NCI-H1105 treated with DMSO at 0.1 percent for 48 hours (cell line): ENCODE results near the gene OR2A7.
"Not testable (repeated sequence)": the region's sequence is repeated elsewhere in the genome, so short reads cannot be mapped to it uniquely, and the experiment has no call there.

ENCODE experiments used
- DNase-seq: peaks from one replicate; lab custom pipeline; 2025; lab: John Stamatoyannopoulos, UW

The OR2A7 gene

GRCh38 chr7:144264692-144265091 lies at the start of gene OR2A7:
TSS of gene OR2A7 (minus strand) at chr7:144264792. CDS start at chr7:144259628, 5,164 bp downstream.
- DNase-seq = not testable (repeated sequence)

GRCh38 chr7:144311872-144312469 lies 47.4 kb upstream of the OR2A7 start, which contains the start of gene OR2A1:
TSS of gene OR2A1 (plus strand) at chr7:144312419. CDS start at chr7:144318125, 5,706 bp downstream.
- DNase-seq = not testable (repeated sequence)

GRCh38 chr7:144311218-144311617 lies 46.6 kb upstream of the OR2A7 start:
- not testable (repeated sequence) for DNase-seq

- not testable (repeated sequence) for DNase-seq
Measured at GRCh38 chr7:144309702-144310101, 45.1 kb upstream of the OR2A7 start.

- DNase-seq = not testable (repeated sequence)
Measured at GRCh38 chr7:144305156-144305555, 40.6 kb upstream of the OR2A7 start.

- not testable (repeated sequence) for DNase-seq
Measured at GRCh38 chr7:144303607-144304006, 39.0 kb upstream of the OR2A7 start.

GRCh38 chr7:144302578-144303303 lies 38.1 kb upstream of the OR2A7 start:
- DNase-seq = not testable (repeated sequence)

- DNase-seq = not testable (repeated sequence)
Measured at GRCh38 chr7:144293794-144294499, 29.4 kb upstream of the OR2A7 start.

GRCh38 chr7:144292384-144293161 lies 28.0 kb upstream of the OR2A7 start:
- not testable (repeated sequence) for DNase-seq

GRCh38 chr7:144291607-144292006 lies 27.0 kb upstream of the OR2A7 start:
- DNase-seq = not testable (repeated sequence)

- not testable (repeated sequence) for DNase-seq
Measured at GRCh38 chr7:144287171-144287784, 22.7 kb upstream of the OR2A7 start.

GRCh38 chr7:144283716-144284115 lies 19.1 kb upstream of the OR2A7 start:
- not testable (repeated sequence) for DNase-seq

- not testable (repeated sequence) for DNase-seq
Measured at GRCh38 chr7:144282490-144282889, 17.9 kb upstream of the OR2A7 start.

- not testable (repeated sequence) for DNase-seq
Measured at GRCh38 chr7:144281981-144282380, 17.4 kb upstream of the OR2A7 start.

GRCh38 chr7:144280010-144280409 lies 15.4 kb upstream of the OR2A7 start:
- DNase-seq = not testable (repeated sequence)

GRCh38 chr7:144275281-144275680 lies 10.7 kb upstream of the OR2A7 start:
- not testable (repeated sequence) for DNase-seq

- DNase-seq = not testable (repeated sequence)
Measured at GRCh38 chr7:144269188-144269587, 4.6 kb upstream of the OR2A7 start, which contains the start of gene CTAGE8. TSS of gene CTAGE8 (minus strand) at chr7:144269288. CDS start at chr7:144269250, 38 bp downstream.

- DNase-seq = not testable (repeated sequence)
Measured at GRCh38 chr7:144262128-144262527, 2.5 kb downstream of the OR2A7 start.

- DNase-seq = not testable (repeated sequence)
Measured at GRCh38 chr7:144259067-144259466, 5.5 kb downstream of the OR2A7 start.

GRCh38 chr7:144256112-144256511 lies 8.5 kb downstream of the OR2A7 start:
- DNase-seq = no peak

GRCh38 chr7:144255471-144255897 lies 9.1 kb downstream of the OR2A7 start:
- DNase-seq = no peak
